Ascending aorta (tissue), 2 donors: ENCODE measurements around the gene MDFIC2. TPM values are rescaled to one million over a fixed set of nuclear protein-coding genes. Genes with fewer than 3 reads are reported as not detected.

ENCODE experiments used
- DNase-seq, 2 donors: peaks; one replicate each; pipeline ENCODE4 v3.0.0-alpha.2; 2019; ENCODE audit warnings: low spot score in 2 of 2
- H3K27ac ChIP-seq, 2 donors: fragments of 200-600 bp; sonication (generic); one replicate each; pipeline ENCODE4 v1.5.1; 2016 to 2017; ENCODE audit warnings: mild to moderate bottlenecking in 1 of 2
- H3K27me3 ChIP-seq: fragments of 200-600 bp; sonication (generic); one replicate; pipeline ENCODE4 v1.5.1; 2017
- H3K36me3 ChIP-seq, 2 donors: fragments of 200-600 bp; sonication (generic); one replicate each; pipeline ENCODE4 v1.5.1; 2016
- H3K4me1 ChIP-seq, 2 donors: fragments of 200-600 bp; sonication (generic); one replicate each; pipeline ENCODE4 v1.5.1; 2016 to 2017; ENCODE audit warnings: mild to moderate bottlenecking in 1 of 2
- H3K4me3 ChIP-seq, 2 donors: fragments of 200-600 bp; sonication (generic); one replicate each; pipeline ENCODE4 v1.5.1; 2016 to 2017; ENCODE audit warnings: mild to moderate bottlenecking in 1 of 2
- H3K9me3 ChIP-seq, 2 donors: fragments of 200-600 bp; sonication (generic); one replicate each; pipeline ENCODE4 v1.5.1; 2016
- CTCF ChIP-seq, 3 experiments: fragments of 200-600 bp in 2 of 3; fragments of 450-650 bp in 1 of 3; sonication (generic) in 2 of 3; IDR thresholded peaks; one replicate each; pipeline ENCODE4 v1.5.1; 2016 to 2019; ENCODE audit warnings: antibody characterized with exemption in 3 of 3, mild to moderate bottlenecking in 1 of 3, moderate library complexity in 1 of 3
- intact Hi-C: fragments of 100-400 bp; cut with DNase I; formaldehyde crosslinking; loops from one replicate; pipeline ENCODE4 v1.15.1; 2023
- total RNA-seq: library from RNA; depleted of rRNA; stranded (reverse); fragments of >200 nt; gene quantifications from one replicate; pipeline ENCODE4 v1.1.0, GENCODE V29; 2016

MDFIC2 gene
- total RNA-seq, 1 donor from 2014 or later: not detected

GRCh38 chr3:70245746-70246525 is 66.5 kb downstream of the MDFIC2 start:
- TF ChIP-seq CTCF (IDR thresholded peaks at IDR 0.05): no peak
- intact Hi-C loops: no loop called here
- H3K4me3 ChIP-seq: no peak overlapping the region
- no peaks in the 10 kb centered on the region for H3K36me3 ChIP-seq
- H3K9me3 ChIP-seq: no peaks in the 10 kb centered on the region
- no peaks in the 10 kb centered on the region for H3K27me3 ChIP-seq
- peaks cover 0 to 8% of the 10 kb centered on the region in 2 donors for H3K4me1 ChIP-seq
- no peak overlapping the region for H3K27ac ChIP-seq
- DNase-seq: no peak

- Histone ChIP-seq H3K4me1 (peaks cover 0 to 5% of the 10 kb centered on the region in 2 donors), H3K9me3 (no peaks in the 10 kb centered on the region), H3K27me3 (no peaks in the 10 kb centered on the region), H3K27ac (no peak overlapping the region), H3K36me3 (no peaks in the 10 kb centered on the region), H3K4me3 (no peak overlapping the region)
- no peak for TF ChIP-seq CTCF (IDR thresholded peaks at IDR 0.05)
- no peak for DNase-seq
- intact Hi-C loops: no loop called here
These were observed 68.0 kb downstream of the MDFIC2 start for GRCh38 chr3:70244422-70244821.

- Histone ChIP-seq H3K27me3 (no peaks in the 10 kb centered on the region), H3K27ac (no peak overlapping the region), H3K9me3 (no peaks in the 10 kb centered on the region), H3K4me3 (no peak overlapping the region), H3K36me3 (no peaks in the 10 kb centered on the region), H3K4me1 (no peaks in the 10 kb centered on the region)
- DNase-seq: no peak
- no peak for TF ChIP-seq CTCF (IDR thresholded peaks at IDR 0.05)
- intact Hi-C loops: no loop called here
These were observed 70.0 kb downstream of the MDFIC2 start for GRCh38 chr3:70242297-70242882.

- DNase-seq: no peak
- no peak for TF ChIP-seq CTCF (IDR thresholded peaks at IDR 0.05)
- intact Hi-C loops: no loop called here
These were observed 78.6 kb downstream of the MDFIC2 start for GRCh38 chr3:70233812-70234211.

GRCh38 chr3:70233112-70233511 is 79.3 kb downstream of the MDFIC2 start:
- Histone ChIP-seq H3K4me3 (no peak overlapping the region), H3K36me3 (no peaks in the 10 kb centered on the region), H3K27me3 (no peaks in the 10 kb centered on the region), H3K9me3 (no peaks in the 10 kb centered on the region), H3K4me1 (no peaks in the 10 kb centered on the region), H3K27ac (no peak overlapping the region)
- no peak for TF ChIP-seq CTCF (IDR thresholded peaks at IDR 0.05)
- intact Hi-C loops: no loop called here
- DNase-seq: no peak

More at GRCh38 chr3:70233812-70234211, 78.6 kb downstream of the MDFIC2 start:
- H3K4me3 ChIP-seq: no peak overlapping the region
- H3K9me3 ChIP-seq: no peaks in the 10 kb centered on the region
- H3K27me3 ChIP-seq: no peaks in the 10 kb centered on the region
- no peaks in the 10 kb centered on the region for H3K4me1 ChIP-seq
- H3K27ac ChIP-seq: no peak overlapping the region
- no peaks in the 10 kb centered on the region for H3K36me3 ChIP-seq
